HG03280 (cell line): Measurements from ENCODE around the gene OBSCN.

Source experiments
- ATAC-seq: cut with Tn5 transposase; IDR thresholded peaks from one replicate; pipeline ENCODE4 v1.9.1; 2021; ENCODE audit warnings: mild to moderate bottlenecking, moderate library complexity; ENCODE audit not compliant: unreplicated experiment

Gene OBSCN

DNA sequence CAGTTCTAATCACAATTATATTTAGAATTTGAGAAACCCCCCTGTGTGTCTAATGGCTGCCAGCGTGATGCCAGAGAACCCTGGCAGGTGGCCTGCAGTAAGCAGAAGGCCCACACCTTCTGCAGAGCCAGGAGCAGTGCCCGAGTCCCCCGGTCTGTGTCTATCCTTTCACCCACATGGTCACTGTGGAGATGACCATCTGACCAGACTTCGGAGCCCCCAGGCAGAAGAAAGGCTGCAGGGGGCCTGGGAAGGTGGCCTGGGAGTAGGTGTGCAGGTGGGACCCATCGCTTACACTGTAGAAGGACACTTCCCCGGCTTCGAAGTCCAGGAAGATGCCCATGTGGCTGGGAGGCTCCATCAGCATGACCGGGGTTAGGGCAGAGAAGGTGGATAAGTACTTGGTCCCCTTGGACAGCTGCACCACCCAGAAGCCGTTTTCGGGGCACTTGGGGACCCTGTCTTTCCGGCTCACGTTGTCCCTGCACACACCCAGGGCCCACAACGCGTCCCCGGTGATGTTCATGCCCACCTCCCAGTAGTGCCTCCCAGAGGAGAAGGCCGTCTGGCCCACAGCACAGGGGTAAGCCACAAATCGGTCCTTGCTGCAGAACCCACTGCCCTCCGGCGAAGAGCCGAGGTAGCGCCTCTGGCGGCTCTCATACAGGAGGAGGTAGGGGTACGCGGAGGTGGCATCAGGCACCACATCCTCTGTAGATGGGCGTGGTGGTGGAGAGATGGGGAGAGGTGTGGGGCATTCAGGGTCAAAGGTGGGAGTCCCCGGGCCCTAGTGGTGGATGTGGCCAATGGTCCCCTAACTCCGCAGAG is 200.4 kb downstream of the OBSCN start:
- ATAC-seq: no peak

GRCh38 chr1:228408869-228409805 is 201.3 kb downstream of the OBSCN start:
- ATAC-seq: no peak

DNA sequence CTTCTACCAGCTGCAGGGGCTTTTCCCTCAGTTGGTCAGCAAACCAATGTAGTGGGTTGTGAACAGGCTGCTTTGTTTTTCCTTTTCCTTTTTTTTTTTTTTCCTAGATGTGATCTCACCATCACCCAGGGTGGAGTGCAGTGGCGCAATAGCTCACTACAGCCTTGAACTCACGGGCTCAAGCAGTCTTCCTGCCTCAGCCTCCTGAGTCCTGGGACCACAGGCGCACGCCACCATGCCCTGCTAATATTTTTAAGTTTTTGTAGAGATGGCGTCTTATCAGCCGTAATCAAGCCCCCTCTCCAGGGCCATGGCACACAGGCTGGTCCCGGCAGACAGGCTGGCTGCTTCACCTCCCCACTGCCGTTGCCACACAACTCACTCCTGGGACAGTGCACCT is 202.2 kb downstream of the OBSCN start:
- ATAC-seq: no peak

- ATAC-seq: no peak
Measured at GRCh38 chr1:228410671-228411070, 202.8 kb downstream of the OBSCN start.

- ATAC-seq: no peak
Measured at GRCh38 chr1:228411121-228411520, 203.3 kb downstream of the OBSCN start.

DNA sequence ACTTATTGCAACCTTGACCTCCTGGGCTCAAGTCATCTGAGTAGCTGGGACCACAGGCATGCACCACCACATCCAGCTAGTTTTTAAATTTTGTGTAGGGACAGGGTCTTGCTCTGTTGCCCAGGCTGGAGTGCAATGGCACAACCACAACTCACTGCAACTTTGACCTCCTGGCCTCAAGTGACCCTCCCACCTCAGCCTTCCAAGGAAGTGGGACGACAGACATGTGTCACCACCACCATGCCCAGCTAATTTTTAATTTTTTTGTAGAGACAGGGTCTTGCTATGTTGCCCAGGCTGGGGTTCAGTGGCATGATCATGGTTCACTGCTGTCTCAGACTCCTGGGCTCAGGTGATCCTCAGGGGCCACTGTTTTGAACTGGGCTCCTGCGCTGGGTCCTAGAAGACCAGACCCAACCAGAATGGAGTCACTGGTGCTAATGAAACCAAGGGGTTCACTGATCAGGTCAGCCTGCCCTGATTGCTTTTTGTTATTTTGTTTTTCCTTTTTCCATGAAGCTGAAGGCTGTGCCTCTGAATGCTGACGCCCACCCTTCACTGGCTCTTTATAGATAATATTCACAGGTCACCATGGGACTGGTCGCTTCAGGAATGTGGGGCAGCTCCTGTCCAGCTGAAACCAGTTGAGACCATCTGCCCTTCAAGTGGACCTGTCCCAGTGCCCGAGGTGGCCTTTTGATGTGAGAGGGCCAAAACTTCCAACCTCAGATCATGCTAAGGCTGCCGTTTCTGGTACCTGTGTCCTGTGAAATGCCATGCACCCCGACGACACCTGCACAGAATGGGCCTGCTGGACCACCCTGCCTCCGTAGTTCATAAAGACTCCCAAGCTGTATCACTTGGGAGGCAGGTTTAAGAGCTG is 203.9 kb downstream of the OBSCN start:
- no peak for ATAC-seq

DNA sequence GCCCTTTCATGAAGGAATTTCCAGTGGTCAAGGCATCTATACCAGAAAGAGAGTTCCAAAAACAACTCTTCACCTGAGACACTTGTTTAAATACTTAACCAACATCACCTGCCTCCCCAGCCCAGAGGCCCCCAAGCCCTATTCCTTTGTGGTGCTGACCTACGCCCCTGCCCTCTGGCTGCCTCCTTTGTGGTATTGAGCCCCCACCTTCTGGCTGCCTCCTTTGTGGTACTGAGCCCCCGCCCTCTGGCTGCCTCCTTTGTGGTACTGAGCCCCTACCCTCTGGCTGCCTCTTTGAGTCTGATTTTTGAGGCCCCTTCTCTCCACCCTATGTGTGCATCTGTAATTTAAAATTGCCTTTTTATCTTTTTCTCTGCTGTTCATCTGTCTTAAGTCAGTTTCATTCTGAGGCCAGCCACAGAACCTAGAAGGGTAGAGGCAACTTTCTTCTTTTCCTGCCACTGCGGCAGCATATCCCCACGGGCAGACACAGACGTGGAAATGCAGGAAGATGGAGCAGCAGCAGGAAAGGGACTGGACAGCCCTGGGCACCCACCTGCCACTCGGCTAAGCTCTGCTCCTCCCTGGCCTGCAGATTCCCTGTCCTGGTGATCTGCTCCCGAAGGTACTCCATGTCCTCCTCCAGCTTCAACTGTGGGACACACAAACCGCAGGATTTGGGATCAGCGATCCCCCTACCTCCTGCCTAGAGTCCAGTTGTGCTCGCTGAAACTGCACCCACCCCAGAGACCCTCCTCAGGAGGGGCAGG is 205.6 kb downstream of the OBSCN start:
- ATAC-seq: no peak

GRCh38 chr1:228414511-228415211 is 206.8 kb downstream of the OBSCN start:
- ATAC-seq: no peak

- ATAC-seq: no peak
Measured at GRCh38 chr1:228415221-228415620, 207.4 kb downstream of the OBSCN start.

GRCh38 chr1:228415853-228416216 is 208.0 kb downstream of the OBSCN start:
- ATAC-seq: no peak

DNA sequence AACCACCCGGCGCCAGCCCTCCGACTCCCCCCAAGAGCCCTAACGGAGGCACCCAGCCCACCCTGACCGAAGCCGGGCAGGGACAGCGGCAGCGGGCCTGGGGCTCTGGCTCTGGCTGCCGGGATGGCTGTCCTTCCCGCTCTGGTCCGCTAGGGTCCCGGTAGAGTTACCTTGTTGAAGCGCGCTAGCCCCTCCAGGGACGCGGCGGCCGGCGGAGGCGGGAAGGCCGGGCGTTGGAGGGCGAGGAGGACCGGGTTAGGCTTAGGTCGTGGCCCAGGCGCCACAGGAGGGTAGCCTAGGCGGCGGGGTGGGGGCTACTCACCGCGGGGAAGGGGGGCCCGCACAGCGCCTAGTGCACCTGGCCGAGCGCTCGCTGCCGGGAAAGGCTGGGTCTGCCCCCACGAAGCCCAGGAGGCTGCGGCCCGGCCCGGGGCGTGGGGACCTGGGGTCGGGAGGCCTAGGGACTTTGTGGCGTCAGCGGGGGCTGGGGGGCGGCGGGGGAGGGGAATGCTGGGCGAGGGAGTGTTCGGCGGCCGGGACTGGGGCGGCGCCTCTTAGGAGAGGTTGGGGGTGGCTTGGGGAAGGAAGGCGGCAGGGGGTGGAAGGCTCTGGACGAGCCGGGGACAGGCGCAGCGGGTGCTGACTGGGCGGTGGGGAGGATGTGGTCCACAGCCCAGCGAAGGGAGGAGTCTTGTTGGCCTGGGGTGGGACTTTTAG is 208.5 kb downstream of the OBSCN start, which contains the start of gene TRIM17:
Gene TRIM17, minus strand, starts transcription at position 645 of the 717 bp plus-strand sequence. CDS start 1,789 bp downstream, outside the sequence.
- no peak for ATAC-seq

GRCh38 chr1:228417061-228417460 is 209.2 kb downstream of the OBSCN start:
- ATAC-seq: no peak

GRCh38 chr1:228417483-228418203 is 209.8 kb downstream of the OBSCN start:
- no peak for ATAC-seq

- no peak for ATAC-seq
Measured at GRCh38 chr1:228420968-228421826, 213.4 kb downstream of the OBSCN start.

GRCh38 chr1:228423404-228424053 is 215.7 kb downstream of the OBSCN start:
- ATAC-seq: no peak
